ENCODE measurements around the gene NECTIN1. TPM values are rescaled to one million over a fixed set of nuclear protein-coding genes. Genes with fewer than 3 reads are reported as not detected.

The NECTIN1 gene
- total and polyA plus RNA-seq, 2 experiments from 2014 or later, result 3.6 to 7.4 TPM

DNA sequence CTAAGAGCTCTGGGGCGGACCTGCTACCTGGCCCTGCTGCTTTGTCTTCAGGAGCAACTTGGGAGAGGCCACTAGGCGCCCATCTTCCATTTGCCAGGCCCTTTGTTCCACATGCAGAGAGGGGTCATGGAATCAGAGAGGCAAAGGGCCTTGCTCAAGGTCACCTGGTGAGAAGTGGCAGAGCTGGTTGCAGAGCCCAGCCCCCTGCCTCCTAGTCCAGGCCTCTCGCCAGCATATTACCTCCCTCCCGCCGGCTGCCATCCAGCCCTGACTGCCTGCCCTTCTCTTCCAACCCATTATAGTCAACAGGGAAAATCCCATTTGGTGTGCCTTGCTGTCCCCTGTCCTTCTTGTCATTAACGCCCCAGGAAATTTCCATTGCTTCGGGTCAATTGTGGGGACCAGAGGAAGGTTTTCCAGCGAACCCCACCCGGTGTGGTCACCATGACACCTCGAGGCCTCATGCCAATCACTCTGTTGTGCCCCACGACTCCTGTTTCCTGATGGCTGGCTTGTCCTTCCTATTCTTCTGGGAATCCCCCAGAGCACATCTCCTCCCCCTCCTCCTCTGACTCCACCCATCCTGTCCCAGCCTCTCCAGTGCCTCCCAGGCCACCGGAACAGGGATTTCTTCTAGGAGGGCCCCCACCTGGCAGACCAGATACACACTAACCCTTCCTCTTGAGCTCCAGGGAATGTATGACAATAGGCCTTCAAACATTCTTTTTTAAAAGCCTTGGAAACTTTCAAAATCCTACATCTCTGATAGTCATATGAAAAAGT, 77.0 kb downstream of the NECTIN1 start:
- Histone ChIP-seq H2AFZ (no peak overlapping the region), H3K4me1 (ENCODE audit: insufficient read depth) (no peaks in the 10 kb centered on the region), H3K79me2 (no peaks in the 10 kb centered on the region), H3K36me3 (replicated peaks; ENCODE audit: insufficient read depth, low read depth) (no peaks in the 10 kb centered on the region), H3K9me2 (replicated peaks; ENCODE audit: insufficient read depth) (no peaks in the 10 kb centered on the region), H3K9me3 (ENCODE audit: low read depth) (no peaks in the 10 kb centered on the region), H3K4me2 (no peak overlapping the region), H3K27ac (no peak overlapping the region), H3K27me3 (no peaks in the 10 kb centered on the region), H4K20me1 (ENCODE audit: insufficient read depth, poor library complexity, severe bottlenecking) (no peaks in the 10 kb centered on the region), H3K4me3 (no peak overlapping the region)
- no peak for TF ChIP-seq EZH2 (IDR thresholded peaks at IDR 0.05; ENCODE audit: borderline replicate concordance)
- TF ChIP-seq, protein P1, sequence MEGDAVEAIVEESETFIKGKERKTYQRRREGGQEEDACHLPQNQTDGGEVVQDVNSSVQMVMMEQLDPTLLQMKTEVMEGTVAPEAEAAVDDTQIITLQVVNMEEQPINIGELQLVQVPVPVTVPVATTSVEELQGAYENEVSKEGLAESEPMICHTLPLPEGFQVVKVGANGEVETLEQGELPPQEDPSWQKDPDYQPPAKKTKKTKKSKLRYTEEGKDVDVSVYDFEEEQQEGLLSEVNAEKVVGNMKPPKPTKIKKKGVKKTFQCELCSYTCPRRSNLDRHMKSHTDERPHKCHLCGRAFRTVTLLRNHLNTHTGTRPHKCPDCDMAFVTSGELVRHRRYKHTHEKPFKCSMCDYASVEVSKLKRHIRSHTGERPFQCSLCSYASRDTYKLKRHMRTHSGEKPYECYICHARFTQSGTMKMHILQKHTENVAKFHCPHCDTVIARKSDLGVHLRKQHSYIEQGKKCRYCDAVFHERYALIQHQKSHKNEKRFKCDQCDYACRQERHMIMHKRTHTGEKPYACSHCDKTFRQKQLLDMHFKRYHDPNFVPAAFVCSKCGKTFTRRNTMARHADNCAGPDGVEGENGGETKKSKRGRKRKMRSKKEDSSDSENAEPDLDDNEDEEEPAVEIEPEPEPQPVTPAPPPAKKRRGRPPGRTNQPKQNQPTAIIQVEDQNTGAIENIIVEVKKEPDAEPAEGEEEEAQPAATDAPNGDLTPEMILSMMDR (IDR thresholded peaks at IDR 0.05; ENCODE audit: poor library complexity), result no peak
- TF ChIP-seq EZH2phosphoT487 (IDR thresholded peaks at IDR 0.05; ENCODE audit: low read depth, severe bottlenecking, unreplicated experiment), result no peak
- 83% methylated on average over 12 of the region's 12 CpGs for WGBS (ENCODE audit: low lambda C conversion rate, missing lambda C conversion rate)
- no peak for DNase-seq (ENCODE audit: low spot score)

DNA sequence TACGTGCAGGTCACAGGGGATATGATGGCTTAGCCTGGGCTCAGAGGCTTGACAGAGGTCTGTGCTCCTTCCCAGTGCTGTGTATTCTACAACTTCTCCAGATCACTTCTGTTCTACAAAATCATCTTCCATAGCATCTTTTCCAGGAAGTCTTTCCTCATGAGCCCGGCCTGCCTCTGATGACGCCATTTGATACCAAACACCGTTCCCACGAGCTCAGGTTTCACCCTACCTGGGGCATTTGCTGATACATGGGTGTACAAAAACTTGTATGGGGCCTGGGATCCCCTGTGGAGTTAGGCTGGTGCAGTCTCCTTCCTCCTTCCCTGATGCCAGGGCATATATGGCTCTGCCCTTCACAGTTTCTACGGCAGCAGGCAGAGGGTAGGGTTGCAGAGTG, 78.7 kb downstream of the NECTIN1 start:
- TF ChIP-seq EZH2phosphoT487 (IDR thresholded peaks at IDR 0.05; ENCODE audit: low read depth, severe bottlenecking, unreplicated experiment) (no peak), EZH2 (IDR thresholded peaks at IDR 0.05; ENCODE audit: borderline replicate concordance) (no peak)
- TF ChIP-seq, protein P1 (IDR thresholded peaks at IDR 0.05; ENCODE audit: poor library complexity), result no peak
- H3K4me2 ChIP-seq, result no peak overlapping the region
- no peaks in the 10 kb centered on the region for H4K20me1 ChIP-seq (ENCODE audit: insufficient read depth, poor library complexity, severe bottlenecking)
- no peaks in the 10 kb centered on the region for H3K79me2 ChIP-seq
- H3K9me2 ChIP-seq (replicated peaks; ENCODE audit: insufficient read depth), result no peaks in the 10 kb centered on the region
- H2AFZ ChIP-seq, result no peak overlapping the region
- no peak overlapping the region for H3K4me3 ChIP-seq
- WGBS (ENCODE audit: low lambda C conversion rate, missing lambda C conversion rate), result 63% methylated on average over 6 of the region's 6 CpGs
- no peaks in the 10 kb centered on the region for H3K9me3 ChIP-seq (ENCODE audit: low read depth)
- no peaks in the 10 kb centered on the region for H3K36me3 ChIP-seq (replicated peaks; ENCODE audit: insufficient read depth, low read depth)
- H3K4me1 ChIP-seq (ENCODE audit: insufficient read depth), result no peaks in the 10 kb centered on the region
- DNase-seq (ENCODE audit: low spot score), result no peak
- no peaks in the 10 kb centered on the region for H3K27me3 ChIP-seq
- H3K27ac ChIP-seq, result no peak overlapping the region

DNA sequence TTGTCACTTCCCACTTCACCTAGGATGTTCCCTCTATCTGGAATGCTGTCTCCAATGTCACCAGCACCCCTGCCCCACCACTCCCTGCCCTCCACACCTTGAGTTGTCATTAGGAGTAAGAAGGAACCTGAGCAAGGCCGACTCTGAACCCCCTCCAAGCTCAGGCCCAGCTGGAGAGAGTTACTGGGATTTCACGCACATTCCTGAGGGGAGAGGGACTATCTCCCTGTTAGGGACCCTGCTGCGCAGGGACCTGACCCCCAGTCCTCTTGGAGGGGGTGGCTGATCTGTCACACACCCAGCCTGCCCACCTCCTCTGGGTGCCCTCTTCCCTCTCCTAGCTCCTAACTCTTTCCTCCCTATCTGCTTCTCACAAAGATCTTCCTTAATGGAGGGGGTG, 81.7 kb downstream of the NECTIN1 start:
- H3K27me3 ChIP-seq, result no peaks in the 10 kb centered on the region
- no peaks in the 10 kb centered on the region for H3K9me3 ChIP-seq (ENCODE audit: low read depth)
- H3K36me3 ChIP-seq (replicated peaks; ENCODE audit: insufficient read depth, low read depth), result no peaks in the 10 kb centered on the region
- no peaks in the 10 kb centered on the region for H4K20me1 ChIP-seq (ENCODE audit: insufficient read depth, poor library complexity, severe bottlenecking)
- H3K79me2 ChIP-seq, result no peaks in the 10 kb centered on the region
- H3K27ac ChIP-seq, result no peak overlapping the region
- 76% methylated on average over 3 of the region's 3 CpGs for WGBS (ENCODE audit: low lambda C conversion rate, missing lambda C conversion rate)
- TF ChIP-seq EZH2phosphoT487 (IDR thresholded peaks at IDR 0.05; ENCODE audit: low read depth, severe bottlenecking, unreplicated experiment) (no peak), EZH2 (IDR thresholded peaks at IDR 0.05; ENCODE audit: borderline replicate concordance) (no peak)
- TF ChIP-seq, protein P1 (IDR thresholded peaks at IDR 0.05; ENCODE audit: poor library complexity), result no peak
- no peaks in the 10 kb centered on the region for H3K9me2 ChIP-seq (replicated peaks; ENCODE audit: insufficient read depth)
- DNase-seq (ENCODE audit: low spot score), result no peak
- no peak overlapping the region for H2AFZ ChIP-seq
- H3K4me2 ChIP-seq, result no peak overlapping the region
- H3K4me3 ChIP-seq, result no peak overlapping the region
- no peaks in the 10 kb centered on the region for H3K4me1 ChIP-seq (ENCODE audit: insufficient read depth)
